Fibroblast of mammary gland (primary cell): Measurements from ENCODE around the gene LENEP.

Experiments used
- DNase-seq: peaks from one replicate; pipeline ENCODE4 v3.0.0-alpha.2; 2010; ENCODE audit warnings: low read depth
- H3K4me3 ChIP-seq: 2 replicates; pipeline ENCODE4 v1.5.1; 2011; ENCODE audit warnings: low read depth, mild to moderate bottlenecking, low read length, moderate library complexity; ENCODE audit not compliant: control insufficient read depth
- TF ChIP-seq, protein P1 (sequence below): conservative IDR thresholded peaks from 2 replicates; pipeline ENCODE4 v1.5.1; 2011; ENCODE audit warnings: low read depth, low read length, inconsistent platforms; ENCODE audit not compliant: control insufficient read depth, insufficient read depth

LENEP gene

DNA sequence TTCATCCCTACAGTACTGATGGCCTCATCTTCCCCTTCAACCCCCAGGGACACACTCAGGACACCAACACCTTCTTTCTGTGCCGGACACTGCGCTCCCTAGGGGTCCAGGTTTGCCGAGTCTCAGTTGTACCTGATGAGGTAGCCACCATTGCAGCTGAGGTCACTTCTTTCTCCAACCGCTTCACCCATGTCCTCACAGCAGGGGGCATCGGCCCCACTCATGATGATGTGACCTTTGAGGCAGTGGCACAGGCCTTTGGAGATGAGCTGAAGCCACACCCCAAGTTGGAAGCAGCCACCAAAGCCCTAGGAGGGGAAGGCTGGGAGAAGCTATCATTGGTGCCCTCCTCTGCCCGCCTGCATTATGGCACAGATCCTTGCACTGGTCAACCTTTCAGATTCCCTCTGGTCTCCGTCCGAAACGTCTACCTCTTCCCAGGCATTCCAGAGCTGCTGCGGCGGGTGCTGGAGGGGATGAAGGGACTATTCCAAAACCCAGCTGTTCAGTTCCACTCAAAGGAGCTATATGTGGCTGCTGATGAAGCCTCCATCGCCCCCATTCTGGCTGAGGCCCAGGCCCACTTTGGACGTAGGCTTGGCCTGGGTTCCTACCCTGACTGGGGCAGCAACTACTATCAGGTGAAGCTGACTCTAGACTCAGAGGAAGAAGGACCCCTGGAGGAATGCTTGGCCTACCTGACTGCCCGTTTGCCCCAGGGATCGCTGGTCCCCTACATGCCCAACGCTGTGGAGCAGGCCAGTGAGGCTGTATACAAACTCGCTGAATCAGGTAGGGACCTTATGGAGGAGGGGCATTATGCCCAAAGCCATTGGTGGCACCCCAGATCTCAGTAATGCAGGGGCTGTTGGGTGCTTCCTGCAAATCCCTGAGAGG is 5.1 kb upstream of the LENEP start:
- DNase-seq: no peak
- TF ChIP-seq, protein P1, sequence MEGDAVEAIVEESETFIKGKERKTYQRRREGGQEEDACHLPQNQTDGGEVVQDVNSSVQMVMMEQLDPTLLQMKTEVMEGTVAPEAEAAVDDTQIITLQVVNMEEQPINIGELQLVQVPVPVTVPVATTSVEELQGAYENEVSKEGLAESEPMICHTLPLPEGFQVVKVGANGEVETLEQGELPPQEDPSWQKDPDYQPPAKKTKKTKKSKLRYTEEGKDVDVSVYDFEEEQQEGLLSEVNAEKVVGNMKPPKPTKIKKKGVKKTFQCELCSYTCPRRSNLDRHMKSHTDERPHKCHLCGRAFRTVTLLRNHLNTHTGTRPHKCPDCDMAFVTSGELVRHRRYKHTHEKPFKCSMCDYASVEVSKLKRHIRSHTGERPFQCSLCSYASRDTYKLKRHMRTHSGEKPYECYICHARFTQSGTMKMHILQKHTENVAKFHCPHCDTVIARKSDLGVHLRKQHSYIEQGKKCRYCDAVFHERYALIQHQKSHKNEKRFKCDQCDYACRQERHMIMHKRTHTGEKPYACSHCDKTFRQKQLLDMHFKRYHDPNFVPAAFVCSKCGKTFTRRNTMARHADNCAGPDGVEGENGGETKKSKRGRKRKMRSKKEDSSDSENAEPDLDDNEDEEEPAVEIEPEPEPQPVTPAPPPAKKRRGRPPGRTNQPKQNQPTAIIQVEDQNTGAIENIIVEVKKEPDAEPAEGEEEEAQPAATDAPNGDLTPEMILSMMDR: no peak
- H3K4me3 ChIP-seq: no peak overlapping the region

DNA sequence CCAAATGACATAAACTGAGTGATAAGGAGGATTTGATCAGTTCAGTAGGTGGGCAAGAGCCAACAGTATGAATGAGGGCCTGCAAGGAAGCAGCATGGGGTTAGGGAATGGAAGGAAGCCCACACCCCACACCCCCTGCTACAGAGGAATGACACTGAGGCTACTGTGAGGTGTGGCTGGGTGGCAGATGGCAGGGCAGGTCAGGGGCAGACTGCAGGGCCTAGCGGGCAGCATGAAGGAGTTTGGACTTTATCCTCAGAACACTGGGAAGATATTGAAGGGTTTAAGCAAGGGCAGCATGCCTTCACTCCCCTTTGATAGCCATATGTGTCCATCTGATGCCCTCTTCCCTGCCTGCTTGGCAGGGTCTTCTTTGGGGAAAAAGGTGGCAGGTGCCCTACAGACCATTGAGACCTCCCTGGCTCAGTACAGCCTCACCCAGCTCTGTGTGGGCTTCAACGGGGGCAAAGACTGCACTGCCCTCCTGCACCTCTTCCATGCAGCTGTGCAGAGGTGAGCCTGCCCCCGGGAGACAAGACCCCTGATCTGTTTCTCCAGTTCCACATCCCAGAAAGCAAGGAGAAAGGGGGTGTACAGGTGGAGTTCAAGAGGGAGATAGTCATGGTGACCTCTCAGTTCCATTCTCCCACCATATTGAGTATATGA is 4.1 kb upstream of the LENEP start:
- no peak for DNase-seq
- no peak overlapping the region for H3K4me3 ChIP-seq
- TF ChIP-seq, protein P1: no peak

DNA sequence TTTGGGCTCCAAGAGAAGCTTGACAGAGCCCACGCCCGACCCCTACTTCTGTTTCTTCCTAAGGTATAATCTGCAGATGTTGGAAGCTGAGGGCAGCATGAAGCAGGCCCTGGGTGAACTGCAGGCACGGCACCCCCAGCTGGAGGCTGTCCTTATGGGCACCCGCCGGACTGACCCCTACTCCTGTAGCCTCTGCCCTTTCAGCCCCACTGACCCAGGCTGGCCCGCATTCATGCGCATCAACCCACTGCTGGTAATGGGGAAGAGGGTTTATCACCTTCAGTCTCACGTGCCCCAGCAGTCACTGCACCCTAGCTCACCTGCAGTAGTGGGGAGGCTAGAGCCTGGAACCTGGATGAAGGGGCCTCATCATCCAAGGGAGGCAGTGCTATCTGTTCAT is 3.1 kb upstream of the LENEP start:
- no peak overlapping the region for H3K4me3 ChIP-seq
- TF ChIP-seq, protein P1: no peak

DNA sequence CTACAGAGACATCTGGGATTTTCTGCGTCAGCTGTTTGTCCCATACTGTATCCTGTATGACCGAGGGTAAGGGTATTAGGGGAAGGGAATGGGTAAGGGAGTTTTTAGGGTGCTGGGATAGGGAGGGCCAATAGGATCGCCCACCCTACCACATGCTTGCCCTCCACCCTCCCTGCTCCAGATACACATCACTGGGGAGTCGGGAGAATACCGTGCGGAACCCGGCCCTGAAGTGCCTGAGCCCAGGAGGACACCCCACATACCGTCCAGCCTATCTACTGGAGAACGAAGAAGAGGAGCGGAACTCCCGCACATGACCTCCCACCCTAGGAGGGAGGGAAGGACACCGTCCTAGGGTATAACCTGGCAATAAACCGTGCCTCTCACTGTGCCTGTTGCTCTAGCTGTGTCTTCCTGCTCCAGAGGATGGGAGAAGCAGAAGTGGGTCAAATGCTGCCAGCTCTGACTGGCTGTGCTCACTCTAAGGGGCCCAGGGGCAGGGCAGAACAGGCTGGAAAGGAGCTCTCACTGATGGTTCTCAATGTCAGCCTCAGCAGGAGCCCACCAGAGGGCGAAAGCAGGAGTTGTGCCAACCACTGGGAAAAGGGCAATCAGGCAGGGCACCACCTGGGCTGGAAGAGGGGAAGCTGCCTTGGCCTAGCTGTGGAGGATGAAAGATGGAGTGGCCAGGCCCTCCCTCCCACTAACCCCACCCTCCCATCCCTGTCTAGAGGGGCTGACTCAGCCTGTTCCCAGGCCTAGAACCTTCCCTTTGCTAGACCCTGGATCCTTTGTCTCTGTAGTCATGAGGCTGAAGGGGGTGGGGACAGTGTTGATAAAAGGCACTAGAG is 440 bp upstream of the LENEP start:
- H3K4me3 ChIP-seq: no peak overlapping the region
- TF ChIP-seq, protein P1: peak; percentile 20
- peak; percentile 74 for DNase-seq

More for the DNA sequence above, 3.1 kb upstream of the LENEP start:
- DNase-seq: no peak

DNA sequence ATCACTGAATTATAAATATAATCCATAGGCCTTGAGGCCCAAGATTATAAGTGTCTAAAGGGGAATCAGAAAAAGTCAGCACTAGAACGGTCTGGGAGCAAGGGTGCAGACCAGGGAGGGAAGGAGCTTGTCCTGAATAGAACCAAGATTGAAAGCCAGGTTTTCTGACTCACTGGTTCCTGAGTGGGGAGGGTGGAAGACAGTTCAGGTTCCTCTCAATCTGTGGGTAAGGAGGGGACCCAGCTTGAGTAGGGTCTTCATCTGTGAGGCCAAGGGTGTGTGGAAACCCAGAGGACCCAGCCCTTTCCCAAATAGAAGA is 842 bp downstream of the LENEP start:
- TF ChIP-seq, protein P1: no peak
- no peak overlapping the region for H3K4me3 ChIP-seq
- no peak for DNase-seq

DNA sequence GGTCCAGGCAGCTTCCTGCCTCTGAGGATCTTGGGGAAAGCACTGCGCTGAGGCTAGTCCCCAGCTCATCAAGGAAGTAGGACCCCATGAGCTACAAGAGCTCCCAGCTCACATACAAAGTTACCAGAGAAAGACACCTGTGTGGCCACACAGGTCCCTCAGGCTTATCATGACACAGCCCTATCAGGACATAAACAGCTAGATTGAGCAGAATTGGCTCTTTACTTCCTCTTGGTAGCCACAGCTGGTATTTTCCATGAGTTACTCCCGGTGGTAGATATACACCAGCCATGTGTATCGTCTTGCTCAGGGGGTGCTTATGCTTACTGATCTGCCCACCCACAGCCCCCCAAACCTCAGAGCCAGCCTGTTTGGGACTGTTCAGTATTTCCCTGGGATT is 1.2 kb downstream of the LENEP start:
- no peak for DNase-seq
- TF ChIP-seq, protein P1: no peak
- H3K4me3 ChIP-seq: no peak overlapping the region
